Urinary bladder (tissue), 4 donors: ENCODE results near the gene KRT6A. TPM values are rescaled to one million over a fixed set of nuclear protein-coding genes. Genes with fewer than 3 reads are reported as not detected.
"Not testable (repeated sequence)": the region's sequence is repeated elsewhere in the genome, so short reads cannot be mapped to it uniquely, and the experiment has no call there.

Experiments used
- DNase-seq: peaks from one replicate; pipeline ENCODE4 v3.0.0-alpha.2; 2015; ENCODE audit errors: extremely low spot score
- H3K27ac ChIP-seq: one replicate; pipeline ENCODE4 v1.5.1; 2013; ENCODE audit warnings: low read depth, mild to moderate bottlenecking, moderate library complexity
- H3K36me3 ChIP-seq: one replicate; pipeline ENCODE4 v1.6.1; 2013; ENCODE audit warnings: mild to moderate bottlenecking, moderate library complexity; ENCODE audit not compliant: insufficient read depth
- H3K4me1 ChIP-seq: one replicate; pipeline ENCODE4 v1.6.1; 2013; ENCODE audit warnings: mild to moderate bottlenecking, moderate library complexity; ENCODE audit not compliant: insufficient read depth
- H3K4me3 ChIP-seq: one replicate; pipeline ENCODE4 v1.5.1; 2013; ENCODE audit warnings: low read depth, low read length
- WGBS: extraction: QIAGEN DNeasy Blood & Tissue Kit; methylation state at CpG from one replicate; pipeline ENCODE4 v1.1.7; 2013; 5-methylcytosine and 5-hydroxymethylcytosine counted together
- polyA plus RNA-seq: library from polyadenylated mRNA; stranded (reverse); fragments of 200-250 nt; gene quantifications from one replicate; pipeline ENCODE4 v1.2.3, GENCODE V29; 2013
- total RNA-seq: library from RNA; depleted of rRNA; stranded (reverse); fragments of >200 nt; gene quantifications from one replicate; pipeline ENCODE4 v1.2.3, GENCODE V29; 2014
- donor health status: healthy with polysubstance abuse.
- donor health status: healthy.

The KRT6A gene
- total and polyA plus RNA-seq, 2 donors = 0.11 TPM; not detected in 1

DNA sequence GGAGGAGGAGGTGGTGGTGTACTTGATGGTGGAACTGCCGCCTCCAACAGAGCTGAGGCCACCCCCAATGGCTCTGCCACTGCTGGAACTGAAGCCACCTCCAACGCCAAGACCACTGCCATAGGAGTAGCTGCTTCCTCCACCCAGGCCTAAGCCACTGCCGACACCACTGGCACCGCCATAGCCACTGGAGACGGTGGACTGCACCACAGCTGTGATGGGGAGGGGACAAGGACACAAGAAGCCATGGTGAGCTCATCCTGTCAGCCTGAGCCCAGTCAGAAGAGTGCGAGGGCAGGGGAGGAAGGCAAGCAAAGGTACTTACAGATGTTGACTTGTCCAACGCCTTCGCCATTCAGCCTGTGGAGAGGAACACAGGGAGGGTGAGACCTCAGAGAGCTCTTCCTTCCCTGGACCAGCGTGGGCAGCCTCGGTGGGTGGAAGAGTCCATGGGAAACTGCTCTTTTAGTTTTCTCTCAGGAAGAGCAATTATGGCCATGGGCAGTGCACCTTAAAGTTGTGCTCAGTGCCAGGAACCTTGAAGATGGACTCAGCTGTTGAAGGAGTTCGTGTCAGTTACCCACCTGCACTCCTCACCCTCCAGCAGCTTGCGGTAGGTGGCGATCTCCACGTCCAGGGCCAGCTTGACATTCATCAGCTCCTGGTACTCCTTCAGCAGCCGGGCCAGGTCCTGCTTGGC, 5.2 kb downstream of the KRT6A start:
- H3K4me1 ChIP-seq, H3K4me3 ChIP-seq, H3K36me3 ChIP-seq, DNase-seq, H3K27ac ChIP-seq: not testable (repeated sequence)
- WGBS = 89% methylated on average over 15 of the region's 15 CpGs

DNA sequence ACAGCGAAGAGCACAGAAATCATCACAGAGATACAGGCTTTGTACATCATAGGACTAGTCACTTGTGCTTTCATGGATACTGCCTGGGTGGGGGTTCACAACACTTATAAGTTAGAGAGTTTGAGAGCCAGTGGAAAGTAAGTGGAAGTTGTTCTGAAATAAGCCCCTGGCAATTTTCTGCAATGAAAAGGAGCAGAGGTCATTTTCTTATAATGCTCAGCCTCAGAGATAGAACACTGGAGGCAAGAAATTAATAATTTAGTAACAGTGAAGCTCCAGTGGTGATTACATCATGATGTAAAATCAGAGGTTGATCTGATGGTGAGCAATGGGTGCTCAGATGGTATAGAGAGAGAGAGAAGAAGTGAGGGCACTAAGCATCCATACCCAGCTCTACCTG, 5.8 kb downstream of the KRT6A start:
- no peaks in the 10 kb centered on the region for H3K36me3 ChIP-seq
- no peak overlapping the region for H3K4me3 ChIP-seq
- no peaks in the 10 kb centered on the region for H3K4me1 ChIP-seq
- no peak overlapping the region for H3K27ac ChIP-seq
- no peak for DNase-seq
- WGBS = 44% methylated on average over 1 of the region's 1 CpG

DNA sequence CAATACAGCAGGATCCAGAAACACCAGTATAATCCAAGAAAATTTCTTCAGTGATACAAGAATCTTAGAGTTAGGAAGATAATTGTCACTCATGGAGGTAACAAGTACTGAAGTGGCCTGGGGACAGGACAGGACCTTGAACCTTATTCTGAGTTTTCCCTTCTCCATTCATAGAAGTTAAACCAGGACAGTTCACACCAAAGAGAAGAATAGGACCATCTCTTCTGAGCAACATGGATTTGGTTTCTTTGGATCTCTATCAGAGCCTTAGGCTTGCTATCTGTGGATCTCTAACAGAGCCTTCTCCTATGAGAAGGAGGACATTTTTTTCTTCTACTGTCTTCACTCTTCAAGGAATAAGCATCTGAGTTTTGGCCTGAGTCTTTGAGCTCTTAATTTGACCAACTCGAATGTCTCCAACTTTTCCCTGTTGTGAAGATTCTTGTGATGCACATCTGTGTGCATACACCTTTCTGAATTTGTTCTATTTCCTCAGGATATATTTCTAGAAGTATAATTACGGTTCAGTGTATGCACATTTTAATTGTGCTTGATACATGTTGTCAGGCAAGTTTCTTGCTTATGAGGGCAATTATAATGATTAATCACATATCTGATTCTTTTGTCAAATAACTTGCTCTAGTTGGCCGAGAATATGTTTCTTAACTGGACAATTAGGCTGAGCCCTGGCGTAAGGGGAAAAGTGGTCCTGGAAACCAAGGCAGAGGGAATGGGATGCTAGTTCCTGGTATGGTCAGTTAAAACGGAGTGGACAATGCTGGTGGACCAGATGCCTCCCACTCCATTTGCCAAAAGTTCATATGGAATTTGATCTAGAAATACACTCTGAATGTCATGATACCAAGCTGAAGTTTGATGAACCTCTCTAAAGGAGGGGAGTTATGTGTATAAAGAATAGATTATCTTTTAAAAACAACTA, 6.6 kb downstream of the KRT6A start:
- H3K4me3 ChIP-seq = no peak overlapping the region
- no peaks in the 10 kb centered on the region for H3K4me1 ChIP-seq
- H3K36me3 ChIP-seq = no peaks in the 10 kb centered on the region
- no peak for DNase-seq
- H3K27ac ChIP-seq = no peak overlapping the region
- WGBS = 85% methylated on average over 5 of the region's 5 CpGs

DNA sequence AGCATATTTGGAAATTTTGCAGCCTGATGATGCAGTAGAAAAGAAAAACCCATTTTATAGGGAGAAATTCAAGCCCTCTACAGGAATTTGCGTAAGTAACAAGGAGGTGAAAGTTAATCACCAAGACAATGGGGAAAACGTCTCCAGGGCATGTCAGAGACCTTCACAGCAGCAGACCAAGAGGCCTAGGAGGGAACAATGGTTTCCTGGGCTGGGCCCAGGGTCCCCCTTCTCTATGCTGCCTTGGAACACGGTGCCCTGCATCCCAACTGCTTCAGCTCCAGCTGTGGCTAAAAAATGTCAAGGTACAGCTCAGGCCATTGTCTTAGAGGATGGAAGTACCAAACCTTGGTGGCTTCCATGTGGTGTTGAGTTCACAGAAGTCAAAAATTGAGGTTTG, 13.0 kb downstream of the KRT6A start:
- WGBS = 65% methylated on average over 3 of the region's 3 CpGs
- DNase-seq = no peak

DNA sequence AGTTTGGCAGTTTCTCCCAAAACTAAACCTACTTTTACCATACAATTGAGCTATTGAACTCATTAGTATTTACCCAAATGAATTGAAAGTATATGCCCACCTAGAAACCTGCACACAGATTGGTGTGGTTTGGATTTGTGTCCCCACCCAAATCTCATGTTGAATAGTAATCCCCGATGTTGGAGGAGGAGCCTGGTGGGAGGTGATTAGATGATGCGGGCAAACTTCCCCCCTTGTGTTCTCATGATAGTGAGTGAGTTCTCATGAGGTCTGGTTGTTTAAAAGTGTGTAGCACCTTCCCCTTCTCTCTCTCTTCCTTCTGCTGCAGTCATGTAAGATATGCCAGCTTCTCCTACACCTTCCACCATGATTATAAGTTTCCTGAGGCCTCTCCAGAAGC, 15.4 kb downstream of the KRT6A start:
- 65% methylated on average over 2 of the region's 2 CpGs for WGBS
- Histone ChIP-seq H3K4me1 (no peaks in the 10 kb centered on the region), H3K4me3 (no peak overlapping the region), H3K27ac (no peak overlapping the region), H3K36me3 (no peaks in the 10 kb centered on the region)
- no peak for DNase-seq

More for the DNA sequence above, 13.0 kb downstream of the KRT6A start:
- no peak overlapping the region for H3K27ac ChIP-seq
- H3K4me1 ChIP-seq = no peaks in the 10 kb centered on the region
- no peak overlapping the region for H3K4me3 ChIP-seq
- H3K36me3 ChIP-seq = no peaks in the 10 kb centered on the region

DNA sequence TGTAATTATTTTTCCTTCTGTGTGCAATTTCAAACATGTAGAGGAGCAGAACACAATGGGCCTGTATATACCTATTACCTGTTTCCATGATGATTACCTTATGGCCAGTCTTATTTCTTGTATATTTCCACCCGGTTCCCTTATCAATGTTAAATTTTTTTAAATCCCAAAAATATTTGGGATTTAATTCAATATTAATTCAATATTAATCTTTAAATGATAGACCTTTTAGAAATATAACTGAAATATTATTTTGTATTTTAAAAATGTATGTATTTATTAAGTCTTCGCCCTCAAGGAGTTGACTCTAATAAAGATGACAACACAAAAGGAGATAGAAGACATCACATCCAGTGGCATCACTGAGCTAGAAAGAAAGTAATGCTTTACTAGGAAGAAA, 18.8 kb downstream of the KRT6A start:
- Histone ChIP-seq H3K4me1 (no peaks in the 10 kb centered on the region), H3K36me3 (no peaks in the 10 kb centered on the region), H3K27ac (no peak overlapping the region), H3K4me3 (no peak overlapping the region)
- no peak for DNase-seq
- WGBS = 96% methylated on average over 2 of the region's 2 CpGs

DNA sequence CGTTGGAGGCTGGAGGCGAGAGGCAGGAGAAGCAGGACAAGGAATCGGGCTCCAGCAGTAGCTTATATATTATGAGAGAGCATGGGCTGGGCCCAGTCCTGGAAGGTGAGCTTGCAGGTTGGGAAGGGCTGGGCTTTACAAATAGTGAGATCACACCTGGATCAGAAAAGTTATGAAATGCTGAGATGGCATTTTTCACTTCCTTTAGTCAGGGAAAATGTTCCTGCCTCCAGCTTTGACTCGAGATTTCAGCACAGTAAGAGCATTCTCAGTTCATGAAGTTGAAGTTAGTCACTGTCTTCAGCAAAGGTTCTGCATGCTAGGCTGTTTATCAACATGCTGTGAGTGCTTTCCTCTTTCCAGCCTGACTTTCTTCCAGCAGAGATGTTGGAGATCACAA, 19.3 kb downstream of the KRT6A start, which contains the start of gene KRT6C:
KRT6C (minus strand) TSS at position 38 of the 400 bp plus-strand sequence. CDS start 68 bp downstream, outside the sequence.
- 82% methylated on average over 4 of the region's 4 CpGs for WGBS
- H3K4me3 ChIP-seq = no peak within 1 kb of the TSS
- no peaks in the 10 kb centered on the region for H3K36me3 ChIP-seq
- no peaks in the 10 kb centered on the region for H3K4me1 ChIP-seq
- no peak for DNase-seq
- H3K27ac ChIP-seq = no peak within 1 kb of the TSS

DNA sequence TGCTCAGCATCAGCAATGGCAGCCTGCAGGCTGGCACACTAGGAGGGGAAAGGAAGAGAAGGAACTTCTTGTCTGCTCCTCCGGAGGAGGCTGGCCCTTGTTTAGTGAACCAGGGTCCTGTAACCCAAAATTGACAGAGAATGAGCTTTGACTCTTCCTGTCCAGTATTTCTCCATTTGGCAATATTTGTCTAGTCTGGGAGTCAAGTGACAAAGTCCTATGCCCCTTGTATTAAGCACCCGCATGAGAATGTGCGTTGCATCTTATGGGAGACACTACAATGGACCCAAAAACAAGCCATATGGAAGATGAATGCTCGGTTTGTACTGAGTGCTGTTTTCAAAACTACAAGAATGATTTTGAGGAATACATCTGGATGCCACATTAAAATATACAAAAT, 23.2 kb downstream of the KRT6A start:
- DNase-seq = no peak
- Histone ChIP-seq H3K27ac (no peak overlapping the region), H3K4me3 (no peak overlapping the region), H3K4me1 (no peaks in the 10 kb centered on the region), H3K36me3 (no peaks in the 10 kb centered on the region)
- 84% methylated on average over 4 of the region's 4 CpGs for WGBS

DNA sequence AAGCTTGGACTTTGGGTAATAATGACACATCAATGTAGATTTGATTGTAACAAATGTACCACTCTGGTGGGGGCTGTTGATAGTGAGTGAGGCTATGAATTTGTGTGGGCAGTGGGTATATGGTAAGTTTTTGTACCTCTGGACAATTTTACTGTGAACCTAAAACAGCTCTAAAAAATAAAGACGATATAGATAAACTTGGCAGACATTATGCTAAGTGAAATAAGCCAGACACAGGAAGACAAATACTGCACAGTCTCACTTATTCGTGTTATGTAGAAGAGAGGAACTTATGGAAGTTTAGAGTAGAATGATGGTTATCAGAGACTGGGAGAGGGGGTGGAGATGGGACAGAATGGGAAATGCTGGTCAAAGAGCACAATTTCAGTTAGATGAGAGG, 28.2 kb downstream of the KRT6A start:
- WGBS = 20% methylated on average over 2 of the region's 2 CpGs

DNA sequence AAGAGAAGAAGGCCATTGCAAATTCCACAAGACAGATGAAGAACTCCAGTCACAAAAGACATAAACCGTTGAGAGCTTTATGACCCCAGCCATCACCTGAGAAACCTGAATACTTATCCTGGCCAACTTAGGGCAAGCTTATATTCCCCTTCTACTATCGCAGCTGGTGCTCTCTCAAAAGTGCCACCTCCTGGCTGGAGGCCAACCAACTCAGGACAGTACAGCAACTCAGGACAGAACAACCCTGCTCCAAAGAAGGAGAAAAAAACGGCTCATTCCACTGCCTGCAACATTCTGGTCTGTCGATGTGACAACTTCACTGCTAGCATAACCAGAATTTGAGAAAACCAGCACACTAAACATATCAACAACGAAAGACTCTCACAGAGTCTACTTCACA, 31.4 kb downstream of the KRT6A start:
- WGBS = 66% methylated on average over 5 of the region's 5 CpGs
- H3K36me3 ChIP-seq = no peaks in the 10 kb centered on the region

More for the DNA sequence above, 28.2 kb downstream of the KRT6A start:
- Histone ChIP-seq H3K4me1 (no peaks in the 10 kb centered on the region), H3K36me3 (no peaks in the 10 kb centered on the region), H3K4me3 (no peak overlapping the region), H3K27ac (no peak overlapping the region)
- DNase-seq = no peak

DNA sequence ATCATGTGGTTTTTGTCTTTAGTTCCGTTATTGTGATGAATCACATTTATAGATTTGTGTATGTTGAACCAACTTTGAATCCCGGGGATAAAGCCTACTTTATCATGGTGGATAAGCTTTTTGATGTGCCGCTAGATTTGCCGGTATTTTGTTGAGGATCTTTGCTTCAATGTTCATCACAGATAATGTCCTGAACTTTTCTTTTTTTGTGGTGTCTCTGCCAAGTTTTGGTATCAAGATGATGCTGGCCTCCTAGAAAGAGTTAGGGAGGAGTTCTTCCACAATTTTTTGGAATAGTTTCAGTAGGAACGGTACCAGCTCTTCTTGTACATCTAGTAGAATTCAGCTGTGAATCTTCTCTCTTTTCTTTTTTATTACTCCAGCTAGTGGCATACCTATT, 34.2 kb downstream of the KRT6A start:
- no peaks in the 10 kb centered on the region for H3K4me1 ChIP-seq
- DNase-seq = no peak
- 51% methylated on average over 5 of the region's 5 CpGs for WGBS
- H3K4me3 ChIP-seq = no peak overlapping the region
- H3K36me3 ChIP-seq = no peaks in the 10 kb centered on the region
- no peak overlapping the region for H3K27ac ChIP-seq

More for the DNA sequence above, 31.4 kb downstream of the KRT6A start:
- H3K27ac ChIP-seq = no peak overlapping the region
- no peak overlapping the region for H3K4me3 ChIP-seq
- H3K4me1 ChIP-seq = no peaks in the 10 kb centered on the region
- no peak for DNase-seq

DNA sequence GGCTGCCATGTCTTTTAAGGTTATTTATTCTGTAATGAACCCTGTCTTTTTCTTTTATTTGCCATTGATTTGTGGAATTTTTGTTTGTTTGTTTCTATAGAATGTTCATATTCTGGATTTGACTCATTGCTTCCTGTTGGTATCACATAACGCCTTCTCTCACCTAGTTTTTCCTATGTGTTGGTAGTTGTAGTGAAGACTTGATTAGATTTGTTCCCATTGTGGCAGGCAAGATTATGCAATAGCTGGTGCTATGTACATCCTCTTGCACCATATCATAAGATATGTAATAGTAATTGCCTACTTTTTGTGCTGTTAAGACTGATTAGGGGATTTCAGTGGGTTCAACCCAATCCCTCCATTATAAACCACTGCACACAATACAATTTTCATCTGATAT, 37.2 kb downstream of the KRT6A start:
- no peaks in the 10 kb centered on the region for H3K36me3 ChIP-seq
- DNase-seq = no peak
- no peak overlapping the region for H3K27ac ChIP-seq
- no peak overlapping the region for H3K4me3 ChIP-seq
- WGBS = 92% methylated on average over 1 of the region's 1 CpG
- H3K4me1 ChIP-seq = no peaks in the 10 kb centered on the region

DNA sequence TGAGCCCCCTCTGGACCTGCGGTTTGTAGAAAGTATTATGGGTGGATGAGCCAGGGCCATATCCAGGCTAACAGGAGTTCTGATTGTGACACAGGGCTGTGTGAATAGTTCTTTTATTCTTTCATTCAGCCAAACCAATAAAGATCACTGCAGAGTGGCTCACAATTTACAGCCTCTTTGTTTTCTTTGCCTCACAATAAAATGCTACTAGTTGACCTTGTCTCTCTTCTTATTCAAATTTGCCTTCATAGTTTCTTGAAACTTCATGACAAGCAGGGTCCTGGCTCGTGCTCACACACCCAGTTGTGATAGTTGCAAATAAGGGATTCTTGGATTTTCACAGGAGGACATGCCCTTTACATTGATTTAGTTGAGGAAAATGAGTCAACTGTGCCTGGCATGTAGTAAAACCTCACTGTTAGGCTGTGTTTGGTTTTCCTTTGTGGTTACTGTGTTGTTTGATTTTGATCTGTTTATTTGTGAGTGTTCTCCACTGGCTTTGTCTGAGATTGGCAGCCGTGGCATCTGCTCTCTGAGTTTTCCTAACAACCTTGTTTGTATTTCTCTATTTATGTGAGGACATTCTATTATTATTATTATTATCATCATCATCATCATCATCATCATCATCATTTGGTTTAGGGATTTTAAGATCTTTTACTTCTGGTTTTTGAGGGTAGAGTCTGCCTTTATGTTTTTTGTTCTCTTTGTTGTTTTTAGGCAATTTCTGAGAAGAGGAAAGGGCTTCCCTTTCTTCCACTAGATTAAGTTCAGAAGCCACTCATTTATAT, 38.5 kb downstream of the KRT6A start:
- DNase-seq = no peak
- no peak overlapping the region for H3K4me3 ChIP-seq
- H3K27ac ChIP-seq = no peak overlapping the region
- no peaks in the 10 kb centered on the region for H3K36me3 ChIP-seq
- H3K4me1 ChIP-seq = no peaks in the 10 kb centered on the region
- 57% methylated on average over 3 of the region's 3 CpGs for WGBS
